Glutamatergic neuron (in vitro differentiated cells): ENCODE results near the gene DACH2. TPM values are rescaled to one million over a fixed set of nuclear protein-coding genes. Genes with fewer than 3 reads are reported as not detected.

Experiments
- DNase-seq: peaks from one replicate; pipeline ENCODE4 v3.0.0; 2022
- H3K27ac Mint-ChIP-seq: one replicate; pipeline ENCODE4 v1.8.0; 2020; ENCODE audit warnings: mild to moderate bottlenecking, mixed read lengths, inconsistent platforms; ENCODE audit not compliant: unreplicated experiment
- H3K27me3 Mint-ChIP-seq: one replicate; pipeline ENCODE4 v1.8.0; 2020; ENCODE audit warnings: mild to moderate bottlenecking, moderate library complexity, mixed read lengths, inconsistent platforms; ENCODE audit not compliant: unreplicated experiment
- H3K36me3 Mint-ChIP-seq: one replicate; pipeline ENCODE4 v1.8.0; 2020; ENCODE audit warnings: mild to moderate bottlenecking, mixed read lengths, inconsistent platforms; ENCODE audit not compliant: unreplicated experiment
- H3K4me1 Mint-ChIP-seq: one replicate; pipeline ENCODE4 v1.8.0; 2020; ENCODE audit warnings: mild to moderate bottlenecking, low read depth, mixed read lengths, inconsistent platforms; ENCODE audit not compliant: unreplicated experiment
- H3K4me3 Mint-ChIP-seq: one replicate; pipeline ENCODE4 v1.8.0; 2020; ENCODE audit warnings: mild to moderate bottlenecking, mixed read lengths, inconsistent platforms; ENCODE audit not compliant: unreplicated experiment
- H3K9me3 Mint-ChIP-seq: one replicate; pipeline ENCODE4 v1.8.0; 2020; ENCODE audit warnings: mild to moderate bottlenecking, moderate library complexity, mixed read lengths, inconsistent platforms; ENCODE audit not compliant: unreplicated experiment
- long read RNA-seq: library from polyadenylated mRNA; unstranded; transcript quantifications from one replicate; pipeline ENCODE4 v2.0.0, GENCODE V29; 2020; ENCODE audit not compliant: unreplicated experiment
- total RNA-seq: library from RNA; stranded (reverse); fragmentation: NEBNext Ultra II Directional; extraction: Animal tissue kit (Norgen Biotek cat#: 25700); gene quantifications from one replicate; pipeline ENCODE4 v1.2.1, GENCODE V29; 2021; ENCODE audit not compliant: unreplicated experiment
- TF ChIP-seq, protein P1 (sequence below): fragments of 200-600 bp; sonication (generic); IDR thresholded peaks from one replicate; pipeline ENCODE4 v1.5.0; 2021; ENCODE audit not compliant: partially characterized antibody, unreplicated experiment

Gene DACH2
- total RNA-seq, result 1.3 TPM
- long read RNA-seq, result 0 reads

DNA sequence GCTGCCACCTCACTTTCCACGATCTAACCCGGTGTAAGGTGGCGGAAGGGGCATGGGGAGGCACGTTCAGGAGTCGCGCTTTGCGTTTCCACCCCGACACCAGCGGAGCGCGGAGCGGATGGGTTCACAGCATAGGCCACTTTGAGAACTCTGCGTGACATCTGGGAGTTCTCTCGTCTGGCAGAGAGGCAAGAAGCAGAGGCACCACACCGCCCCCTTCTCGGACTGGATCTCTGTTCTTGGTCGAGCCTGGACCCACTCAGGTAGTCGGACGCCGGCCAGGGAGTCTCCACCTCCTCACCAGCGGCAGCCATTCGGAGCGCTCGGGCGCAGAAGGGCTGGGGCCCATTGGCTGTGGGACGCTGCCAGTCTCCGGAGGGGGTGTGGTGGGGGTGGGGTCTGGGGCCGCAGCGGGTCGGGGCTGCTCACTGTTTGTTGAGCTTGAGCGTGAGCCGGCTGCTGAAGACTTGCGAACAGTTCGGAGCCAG lies at the start of gene DACH2:
TSS of gene DACH2 (plus strand) at position 428 of the 488 bp plus-strand sequence.
- no peak within 1 kb of the TSS for H3K27ac Mint-ChIP-seq

DNA sequence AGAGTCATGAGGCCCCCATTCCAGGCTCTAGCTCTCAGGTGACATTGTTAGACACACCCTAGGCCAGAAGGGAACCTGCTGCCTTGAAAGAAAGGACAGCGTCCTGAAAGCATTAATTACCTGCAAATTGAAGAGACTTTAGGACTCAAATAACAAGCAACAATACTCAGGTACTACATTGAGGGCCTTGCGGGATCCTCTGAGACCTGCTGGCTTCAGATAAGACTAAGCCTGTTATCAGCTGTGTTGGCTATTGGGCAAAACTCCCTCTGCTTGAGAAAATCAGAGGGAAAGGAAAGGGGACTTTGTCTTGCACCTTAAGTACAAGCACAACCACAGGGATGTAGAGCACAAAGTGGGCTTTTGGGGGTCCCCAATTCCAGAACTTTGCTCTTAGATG lies 45.9 kb upstream of the DACH2 start:
- Mint-ChIP-seq H3K9me3 (no peaks in the 10 kb centered on the region), H3K36me3 (no peaks in the 10 kb centered on the region), H3K4me1 (no peaks in the 10 kb centered on the region), H3K4me3 (no peak overlapping the region), H3K27me3 (no peaks in the 10 kb centered on the region), H3K27ac (no peak overlapping the region)
- no peak for DNase-seq
- TF ChIP-seq, protein P1, sequence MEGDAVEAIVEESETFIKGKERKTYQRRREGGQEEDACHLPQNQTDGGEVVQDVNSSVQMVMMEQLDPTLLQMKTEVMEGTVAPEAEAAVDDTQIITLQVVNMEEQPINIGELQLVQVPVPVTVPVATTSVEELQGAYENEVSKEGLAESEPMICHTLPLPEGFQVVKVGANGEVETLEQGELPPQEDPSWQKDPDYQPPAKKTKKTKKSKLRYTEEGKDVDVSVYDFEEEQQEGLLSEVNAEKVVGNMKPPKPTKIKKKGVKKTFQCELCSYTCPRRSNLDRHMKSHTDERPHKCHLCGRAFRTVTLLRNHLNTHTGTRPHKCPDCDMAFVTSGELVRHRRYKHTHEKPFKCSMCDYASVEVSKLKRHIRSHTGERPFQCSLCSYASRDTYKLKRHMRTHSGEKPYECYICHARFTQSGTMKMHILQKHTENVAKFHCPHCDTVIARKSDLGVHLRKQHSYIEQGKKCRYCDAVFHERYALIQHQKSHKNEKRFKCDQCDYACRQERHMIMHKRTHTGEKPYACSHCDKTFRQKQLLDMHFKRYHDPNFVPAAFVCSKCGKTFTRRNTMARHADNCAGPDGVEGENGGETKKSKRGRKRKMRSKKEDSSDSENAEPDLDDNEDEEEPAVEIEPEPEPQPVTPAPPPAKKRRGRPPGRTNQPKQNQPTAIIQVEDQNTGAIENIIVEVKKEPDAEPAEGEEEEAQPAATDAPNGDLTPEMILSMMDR, result no peak

More for the DNA sequence above, at the start of gene DACH2:
- peak within 1 kb of the TSS; percentile 93 for H3K4me3 Mint-ChIP-seq
- peak; percentile 78 for DNase-seq
- no peaks in the 10 kb centered on the region for H3K27me3 Mint-ChIP-seq
- H3K4me1 Mint-ChIP-seq, result peaks cover 7% of the 10 kb centered on the region
- TF ChIP-seq, protein P1, result no peak
- no peaks in the 10 kb centered on the region for H3K36me3 Mint-ChIP-seq
- peaks cover 2% of the 10 kb centered on the region for H3K9me3 Mint-ChIP-seq

DNA sequence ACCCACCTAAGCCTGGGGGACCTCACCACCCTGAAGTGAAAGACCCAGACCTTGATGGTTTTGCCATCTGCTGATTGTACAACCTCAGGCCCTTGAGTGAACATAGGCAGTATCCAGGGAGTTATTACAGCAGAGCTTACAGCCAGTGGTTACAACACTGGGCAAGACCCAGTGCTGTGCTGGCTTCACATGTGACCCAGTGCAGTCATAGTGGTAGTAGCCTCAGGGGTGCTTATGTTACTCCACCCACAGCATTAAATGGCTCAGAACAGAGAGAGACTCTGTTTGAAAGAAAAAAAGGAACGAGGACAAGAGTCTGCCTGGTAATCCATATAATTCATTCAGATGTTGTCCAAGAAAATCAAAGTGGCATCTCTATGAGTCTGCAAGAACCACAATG lies 45.2 kb upstream of the DACH2 start:
- no peak overlapping the region for H3K27ac Mint-ChIP-seq
- no peak for DNase-seq
- no peaks in the 10 kb centered on the region for H3K27me3 Mint-ChIP-seq
- H3K36me3 Mint-ChIP-seq, result no peaks in the 10 kb centered on the region
- no peaks in the 10 kb centered on the region for H3K4me1 Mint-ChIP-seq
- TF ChIP-seq, protein P1, result no peak
- H3K4me3 Mint-ChIP-seq, result no peak overlapping the region
- H3K9me3 Mint-ChIP-seq, result no peaks in the 10 kb centered on the region

DNA sequence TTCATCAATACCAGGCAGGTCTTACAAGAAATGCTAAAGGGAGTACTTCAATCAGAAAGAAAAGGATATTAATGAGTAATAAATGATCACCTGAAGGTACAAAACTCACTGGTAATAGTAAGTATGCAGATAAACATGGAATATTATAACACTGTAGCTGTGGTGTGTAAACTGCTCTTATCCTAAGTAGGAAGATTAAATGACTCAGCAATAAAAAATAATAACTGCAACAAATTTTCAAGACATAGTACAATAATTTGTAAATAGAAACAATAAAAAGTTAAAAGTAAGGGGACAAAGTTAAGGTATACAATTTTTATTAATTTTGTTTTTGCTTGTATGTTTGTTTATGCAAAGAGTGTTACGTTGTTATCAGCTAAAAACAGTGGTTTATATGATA lies 43.7 kb upstream of the DACH2 start:
- no peak overlapping the region for H3K4me3 Mint-ChIP-seq
- no peak overlapping the region for H3K27ac Mint-ChIP-seq
- no peaks in the 10 kb centered on the region for H3K9me3 Mint-ChIP-seq
- no peaks in the 10 kb centered on the region for H3K4me1 Mint-ChIP-seq
- TF ChIP-seq, protein P1, result no peak
- H3K27me3 Mint-ChIP-seq, result no peaks in the 10 kb centered on the region
- no peaks in the 10 kb centered on the region for H3K36me3 Mint-ChIP-seq
- no peak for DNase-seq

DNA sequence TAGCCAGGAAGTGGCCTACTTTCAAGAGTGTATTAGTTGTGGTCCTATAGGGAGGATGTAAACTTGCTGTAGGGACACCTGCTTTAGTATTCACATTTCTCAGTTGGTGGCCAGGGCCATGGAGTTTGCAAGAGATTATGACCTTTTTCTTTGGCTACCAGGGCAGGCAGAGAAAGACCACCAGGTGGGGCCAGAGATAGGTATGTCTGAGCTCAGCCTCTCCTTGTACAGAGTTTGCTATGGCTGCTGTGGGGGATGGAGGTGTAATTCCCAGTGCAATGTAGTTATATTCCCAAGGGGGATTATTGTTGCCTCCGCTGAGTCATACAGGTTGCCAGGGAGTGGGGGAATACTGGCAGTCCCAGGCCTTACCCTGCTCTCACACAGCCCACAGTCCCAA lies 26.3 kb upstream of the DACH2 start:
- DNase-seq, result no peak
- H3K9me3 Mint-ChIP-seq, result no peaks in the 10 kb centered on the region
- H3K4me3 Mint-ChIP-seq, result no peak overlapping the region
- H3K36me3 Mint-ChIP-seq, result no peaks in the 10 kb centered on the region
- TF ChIP-seq, protein P1, result no peak
- H3K27ac Mint-ChIP-seq, result no peak overlapping the region
- no peaks in the 10 kb centered on the region for H3K4me1 Mint-ChIP-seq
- no peaks in the 10 kb centered on the region for H3K27me3 Mint-ChIP-seq
